Activated CD4-positive, CD25-positive, alpha-beta regulatory T cell treated with anti-CD3 and anti-CD28 coated beads, Interleukin-2, amount 50 U/mL, for 16 hours (primary cell): ENCODE data around the gene FASN.
"Not testable (repeated sequence)": the region's sequence is repeated elsewhere in the genome, so short reads cannot be mapped to it uniquely, and the experiment has no call there.

Source experiments
- DNase-seq: peaks from one replicate; pipeline ENCODE4 v3.0.0-alpha.2; 2020; ENCODE audit warnings: low read depth, low spot score

FASN gene

GRCh38 chr17:82098169-82098938, at the start of gene FASN:
TSS of gene FASN (minus strand) at chr17:82098236. CDS start at chr17:82096445, 1,791 bp downstream.
- peak; percentile 79 for DNase-seq

GRCh38 chr17:82146663-82147654, 48.9 kb upstream of the FASN start:
- DNase-seq: no peak

- DNase-seq: no peak
These were observed 47.6 kb upstream of the FASN start for GRCh38 chr17:82145550-82146155.

DNA sequence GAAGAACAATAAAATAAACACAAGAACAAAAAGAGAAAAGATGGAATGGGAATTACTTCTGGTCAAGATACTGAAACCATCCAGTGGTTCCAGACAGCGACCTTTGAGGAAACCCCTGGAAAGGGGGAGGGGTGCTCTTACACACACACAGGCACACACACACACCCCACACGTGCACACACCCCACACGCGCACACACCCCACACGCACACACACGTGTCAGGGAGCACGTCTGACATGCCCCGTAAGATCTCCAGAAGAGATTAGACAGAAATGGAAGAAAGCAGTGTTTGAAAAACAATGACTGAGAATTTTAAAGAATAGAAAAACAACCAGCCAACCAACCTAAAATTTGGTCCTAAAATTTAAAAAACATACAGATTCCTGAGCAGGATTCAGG, 45.3 kb upstream of the FASN start:
- DNase-seq: no peak

DNA sequence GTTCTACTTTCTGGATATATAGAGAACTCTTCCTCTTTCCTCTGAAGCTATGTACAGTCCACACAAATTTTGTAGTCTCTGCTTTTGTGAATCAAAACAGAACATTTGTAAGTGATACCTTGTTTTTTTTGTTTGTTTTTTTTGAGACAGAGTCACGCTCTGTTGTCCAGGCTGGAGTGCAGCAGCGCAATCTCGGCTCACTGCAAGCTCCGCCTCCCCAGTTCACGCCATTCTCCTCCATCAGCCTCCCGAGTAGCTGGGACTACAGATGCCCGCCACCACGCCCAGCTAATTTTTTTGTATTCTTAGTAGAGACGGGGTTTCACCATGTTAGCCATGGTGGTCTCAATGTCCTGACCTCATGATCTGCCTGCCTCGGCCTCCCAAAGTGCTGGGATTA, 41.9 kb upstream of the FASN start:
- not testable (repeated sequence) for DNase-seq

GRCh38 chr17:82138511-82138992, 40.5 kb upstream of the FASN start:
- no peak for DNase-seq

DNA sequence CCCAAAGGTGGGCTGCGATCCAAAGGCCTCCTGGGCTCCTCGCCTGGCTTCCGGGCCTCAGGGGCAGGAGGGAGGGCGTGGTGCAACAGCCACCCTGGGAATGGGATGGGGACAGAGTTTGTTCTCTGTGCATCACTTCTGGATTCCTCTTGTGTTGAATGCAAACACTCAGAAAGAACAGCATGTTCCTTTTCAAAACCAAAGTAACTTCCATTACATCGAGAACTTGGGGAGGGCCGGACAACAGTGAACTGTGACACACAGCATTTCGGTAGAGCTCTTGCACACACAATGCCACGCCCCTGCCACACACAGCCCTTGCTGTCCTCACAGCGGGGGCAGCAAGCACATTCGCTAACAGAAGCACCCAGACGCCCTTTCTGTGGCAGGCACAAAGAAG, 36.1 kb upstream of the FASN start:
- no peak for DNase-seq

DNA sequence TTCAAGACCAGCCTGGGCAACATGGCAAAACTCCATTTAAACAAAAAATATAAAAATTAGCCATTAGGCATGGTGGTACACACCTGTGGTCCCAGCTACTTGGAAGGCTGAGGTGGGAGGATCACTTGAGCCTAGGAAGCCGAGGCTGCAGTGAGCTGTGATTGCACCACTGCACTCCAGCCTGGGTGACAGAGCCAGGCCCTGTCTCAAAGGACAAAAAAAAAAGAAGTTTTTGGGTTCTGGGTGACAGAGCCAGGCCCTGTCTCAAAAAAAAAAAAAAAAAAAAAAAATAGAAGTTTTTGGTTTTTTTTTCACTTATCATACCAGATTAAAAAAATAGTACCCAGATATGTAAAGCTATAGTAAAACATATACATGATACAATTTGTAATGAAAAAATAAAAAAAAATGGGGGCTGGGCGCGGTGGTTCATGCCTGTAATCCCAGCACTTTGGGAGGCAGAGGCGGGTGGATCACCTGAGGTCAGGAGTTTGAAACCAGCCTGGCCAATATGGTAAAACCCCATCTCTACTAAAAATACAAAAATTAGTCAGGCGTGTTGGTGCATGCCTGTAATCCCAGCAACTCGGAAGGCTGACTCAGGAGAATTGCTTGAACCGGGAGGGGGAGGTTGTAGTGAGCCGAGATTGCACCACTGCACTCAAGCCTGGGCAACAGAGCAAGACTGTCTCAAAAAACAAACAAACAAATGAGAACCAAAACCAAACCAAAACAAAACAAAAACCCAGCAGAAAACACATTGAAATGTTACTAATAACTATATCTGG, 35.3 kb upstream of the FASN start:
- not testable (repeated sequence) for DNase-seq

GRCh38 chr17:82129095-82129494, 31.1 kb upstream of the FASN start:
- no peak for DNase-seq

GRCh38 chr17:82128287-82128686, 30.3 kb upstream of the FASN start:
- DNase-seq: no peak

GRCh38 chr17:82127704-82128103, 29.7 kb upstream of the FASN start:
- DNase-seq: no peak

DNA sequence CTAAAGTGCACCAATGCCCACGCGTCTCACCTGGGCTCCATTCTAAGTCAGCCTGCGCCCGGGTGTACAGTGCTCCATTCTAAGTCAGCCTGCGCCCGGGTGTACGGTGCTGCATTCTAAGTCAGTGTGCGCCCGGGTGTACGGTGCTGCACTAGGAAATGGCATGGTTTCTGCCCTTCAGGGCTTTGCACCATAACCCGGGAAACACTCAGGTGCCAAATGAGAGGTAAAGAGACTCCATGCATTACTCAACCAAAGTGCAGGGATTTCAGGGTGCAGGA, 29.2 kb upstream of the FASN start:
- DNase-seq: no peak

DNA sequence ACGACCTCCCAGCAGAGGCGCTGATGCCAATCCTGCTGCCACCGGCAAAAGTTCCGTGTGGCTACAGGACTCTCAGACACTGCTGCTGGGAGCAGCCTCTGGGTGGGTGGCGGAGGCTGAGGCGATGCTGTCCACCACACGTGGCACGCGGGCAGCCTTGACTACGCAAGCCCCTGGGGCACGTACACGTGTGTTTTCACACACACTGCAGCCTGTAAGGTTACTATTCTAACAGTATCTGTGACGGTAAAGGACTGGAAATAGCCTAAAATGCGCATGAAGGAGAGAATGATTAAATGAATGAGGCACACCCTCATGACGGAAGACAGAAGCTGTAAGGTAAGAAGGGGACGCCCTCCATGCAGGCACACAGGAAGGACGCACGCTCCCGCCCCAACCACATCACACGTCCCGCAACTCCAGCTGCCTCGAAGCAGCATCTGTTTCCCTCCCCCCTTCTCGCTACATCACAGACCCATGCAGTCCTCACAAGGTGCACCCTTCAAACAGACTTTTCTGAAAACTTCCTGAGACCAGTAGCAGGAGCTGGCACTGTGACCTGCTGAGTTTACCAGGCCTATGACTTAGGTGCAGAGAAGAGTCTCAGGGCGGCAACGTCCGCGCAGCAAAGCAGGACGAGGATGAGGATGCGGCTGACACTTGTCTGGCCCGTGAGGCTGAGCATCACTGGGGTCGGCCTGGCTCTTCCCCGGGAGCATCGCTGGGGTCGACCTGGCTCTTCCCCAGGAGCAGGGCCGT, 28.7 kb upstream of the FASN start:
- DNase-seq: peak; percentile 62

DNA sequence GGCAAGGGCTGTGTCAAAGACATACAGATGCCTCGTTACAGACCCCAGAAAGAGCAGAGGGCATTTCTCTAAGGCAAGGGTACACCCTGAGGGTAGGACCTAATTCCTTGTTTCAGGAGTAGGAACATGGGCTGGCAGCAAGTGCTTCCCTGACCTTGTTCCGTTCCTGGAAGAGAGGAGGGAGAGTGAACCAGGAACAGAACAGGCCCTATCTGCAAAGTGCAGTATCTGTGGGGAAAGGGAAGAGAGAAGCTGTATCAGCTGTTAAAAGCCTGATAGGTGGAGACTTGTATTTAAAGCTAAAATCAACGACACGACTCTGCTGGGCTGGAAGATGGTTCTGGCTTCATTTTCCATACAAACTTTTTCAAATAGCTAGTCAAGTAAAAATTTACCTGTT, 26.1 kb upstream of the FASN start:
- no peak for DNase-seq

GRCh38 chr17:82121660-82122629, 23.9 kb upstream of the FASN start:
- no peak for DNase-seq

DNA sequence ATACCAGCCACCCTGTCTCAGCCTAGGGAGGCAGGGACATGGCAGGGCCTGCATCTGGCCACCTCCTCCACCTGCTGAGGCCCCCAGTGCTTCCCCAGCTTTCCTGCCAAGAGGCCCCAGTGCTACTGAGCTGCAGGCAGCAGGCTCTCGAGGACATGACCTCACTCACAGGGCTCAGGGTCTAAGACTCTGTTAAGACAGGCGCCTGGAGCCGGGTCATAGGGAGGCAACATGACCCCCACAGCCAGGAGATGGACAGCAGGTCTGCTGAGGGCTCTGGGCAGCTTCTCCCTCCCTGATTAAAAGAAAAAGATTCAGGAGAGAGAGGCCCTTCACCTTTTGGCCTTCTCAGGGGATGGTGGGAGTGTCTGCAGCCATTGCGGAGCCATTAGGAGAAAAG, 23.2 kb upstream of the FASN start:
- DNase-seq: no peak

DNA sequence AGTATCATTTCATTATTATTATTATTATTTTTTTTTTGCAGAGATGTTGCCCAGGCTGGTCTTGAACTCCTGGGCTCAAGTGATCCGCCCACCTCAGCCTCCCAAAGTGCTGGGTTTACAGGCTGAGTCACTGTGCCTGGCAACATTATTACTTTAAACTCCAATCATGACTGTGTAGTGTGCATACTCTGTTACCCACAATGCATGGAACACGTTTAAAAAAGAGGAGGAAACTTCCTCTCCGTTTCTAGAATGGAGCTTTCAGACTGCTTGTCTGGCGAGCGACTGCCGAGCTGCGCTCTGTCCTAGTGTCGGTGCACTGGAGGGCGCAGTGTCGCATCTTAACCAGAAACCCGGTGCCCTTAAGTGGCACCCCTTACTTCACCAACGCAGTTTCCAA, 22.1 kb upstream of the FASN start:
- DNase-seq: no peak

- DNase-seq: no peak
These were observed 20.9 kb upstream of the FASN start for GRCh38 chr17:82118815-82119380.

GRCh38 chr17:82118168-82118814, 20.3 kb upstream of the FASN start:
- no peak for DNase-seq
